IPS-18a (cell line): ENCODE measurements around the gene PRDM16.

Source experiments
- H3K27ac ChIP-seq: one replicate; pipeline ENCODE4 v1.5.1; 2013; ENCODE audit warnings: low read length
- H3K27me3 ChIP-seq: one replicate; pipeline ENCODE4 v1.6.1; 2013; ENCODE audit warnings: mild to moderate bottlenecking, low read length; ENCODE audit not compliant: control insufficient read depth, insufficient read depth
- H3K36me3 ChIP-seq: one replicate; pipeline ENCODE4 v1.6.1; 2013; ENCODE audit warnings: low read depth, low read length; ENCODE audit not compliant: control insufficient read depth
- H3K4me1 ChIP-seq: one replicate; pipeline ENCODE4 v1.6.1; 2013; ENCODE audit warnings: low read depth, low read length; ENCODE audit not compliant: control insufficient read depth
- H3K4me3 ChIP-seq: one replicate; pipeline ENCODE4 v1.5.1; 2013; ENCODE audit warnings: low read length
- H3K9ac ChIP-seq: one replicate; pipeline ENCODE4 v1.6.1; 2013; ENCODE audit warnings: mild to moderate bottlenecking, low read length, moderate library complexity
- H3K9me3 ChIP-seq: one replicate; pipeline ENCODE4 v1.6.1; 2013; ENCODE audit warnings: low read depth, low read length; ENCODE audit not compliant: control insufficient read depth

The PRDM16 gene

GRCh38 chr1:3342960-3343359 lies 274.0 kb downstream of the PRDM16 start:
- Histone ChIP-seq H3K36me3 (no peaks in the 10 kb centered on the region), H3K27ac (no peak overlapping the region), H3K4me1 (no peaks in the 10 kb centered on the region), H3K9me3 (no peaks in the 10 kb centered on the region), H3K4me3 (no peak overlapping the region), H3K27me3 (no peaks in the 10 kb centered on the region), H3K9ac (no peak overlapping the region)

- H3K4me3 ChIP-seq = no peak overlapping the region
- no peaks in the 10 kb centered on the region for H3K9me3 ChIP-seq
- no peaks in the 10 kb centered on the region for H3K36me3 ChIP-seq
- no peaks in the 10 kb centered on the region for H3K4me1 ChIP-seq
- H3K27ac ChIP-seq = no peak overlapping the region
- H3K27me3 ChIP-seq = no peaks in the 10 kb centered on the region
- H3K9ac ChIP-seq = no peak overlapping the region
These were observed 275.4 kb downstream of the PRDM16 start for GRCh38 chr1:3344395-3344794.

- no peak overlapping the region for H3K9ac ChIP-seq
- no peaks in the 10 kb centered on the region for H3K4me1 ChIP-seq
- no peaks in the 10 kb centered on the region for H3K27me3 ChIP-seq
- no peaks in the 10 kb centered on the region for H3K9me3 ChIP-seq
- no peak overlapping the region for H3K27ac ChIP-seq
- no peaks in the 10 kb centered on the region for H3K36me3 ChIP-seq
- H3K4me3 ChIP-seq = no peak overlapping the region
These were observed 276.8 kb downstream of the PRDM16 start for GRCh38 chr1:3345792-3346191.

- Histone ChIP-seq H3K9ac (no peak overlapping the region), H3K27me3 (no peaks in the 10 kb centered on the region), H3K4me3 (no peak overlapping the region), H3K36me3 (no peaks in the 10 kb centered on the region), H3K27ac (no peak overlapping the region), H3K9me3 (no peaks in the 10 kb centered on the region), H3K4me1 (no peaks in the 10 kb centered on the region)
These were observed 277.5 kb downstream of the PRDM16 start for GRCh38 chr1:3346478-3346877.

GRCh38 chr1:3347257-3348020 lies 278.4 kb downstream of the PRDM16 start:
- Histone ChIP-seq H3K4me3 (no peak overlapping the region), H3K27ac (no peak overlapping the region), H3K27me3 (no peaks in the 10 kb centered on the region), H3K9ac (no peak overlapping the region), H3K36me3 (no peaks in the 10 kb centered on the region), H3K4me1 (peaks cover 4% of the 10 kb centered on the region), H3K9me3 (no peaks in the 10 kb centered on the region)

GRCh38 chr1:3348196-3348865 lies 279.3 kb downstream of the PRDM16 start:
- H3K4me3 ChIP-seq = no peak overlapping the region
- no peak overlapping the region for H3K27ac ChIP-seq
- H3K4me1 ChIP-seq = peaks cover 8% of the 10 kb centered on the region
- H3K9ac ChIP-seq = no peak overlapping the region
- H3K9me3 ChIP-seq = no peaks in the 10 kb centered on the region
- peaks cover 4% of the 10 kb centered on the region for H3K27me3 ChIP-seq
- H3K36me3 ChIP-seq = no peaks in the 10 kb centered on the region

GRCh38 chr1:3349161-3349967 lies 280.4 kb downstream of the PRDM16 start:
- Histone ChIP-seq H3K4me1 (peaks cover 9% of the 10 kb centered on the region), H3K9ac (no peak overlapping the region)

GRCh38 chr1:3349968-3350299 lies 280.9 kb downstream of the PRDM16 start:
- no peak overlapping the region for H3K4me3 ChIP-seq
- peaks cover 9% of the 10 kb centered on the region for H3K27me3 ChIP-seq
- H3K9ac ChIP-seq = no peak overlapping the region
- no peaks in the 10 kb centered on the region for H3K36me3 ChIP-seq
- H3K27ac ChIP-seq = no peak overlapping the region
- peaks cover 9% of the 10 kb centered on the region for H3K4me1 ChIP-seq
- H3K9me3 ChIP-seq = no peaks in the 10 kb centered on the region

More at GRCh38 chr1:3349161-3349967, 280.4 kb downstream of the PRDM16 start:
- no peak overlapping the region for H3K4me3 ChIP-seq
- H3K27me3 ChIP-seq = peaks cover 9% of the 10 kb centered on the region
- no peaks in the 10 kb centered on the region for H3K9me3 ChIP-seq
- no peaks in the 10 kb centered on the region for H3K36me3 ChIP-seq
- H3K27ac ChIP-seq = no peak overlapping the region

- Histone ChIP-seq H3K9ac (no peak overlapping the region), H3K9me3 (no peaks in the 10 kb centered on the region), H3K4me3 (no peak overlapping the region), H3K4me1 (peaks cover 9% of the 10 kb centered on the region), H3K27ac (no peak overlapping the region), H3K36me3 (no peaks in the 10 kb centered on the region), H3K27me3 (peaks cover 9% of the 10 kb centered on the region)
These were observed 281.7 kb downstream of the PRDM16 start for GRCh38 chr1:3350506-3351261.

- H3K36me3 ChIP-seq = no peaks in the 10 kb centered on the region
- no peaks in the 10 kb centered on the region for H3K9me3 ChIP-seq
- no peak overlapping the region for H3K27ac ChIP-seq
- H3K4me3 ChIP-seq = no peak overlapping the region
- peaks cover 9% of the 10 kb centered on the region for H3K4me1 ChIP-seq
- H3K27me3 ChIP-seq = peaks cover 9% of the 10 kb centered on the region
- H3K9ac ChIP-seq = no peak overlapping the region
These were observed 282.7 kb downstream of the PRDM16 start for GRCh38 chr1:3351449-3352298.
